Thoracic aorta (tissue), 2 donors: Measurements from ENCODE around the gene ANXA5. TPM values are rescaled to one million over a fixed set of nuclear protein-coding genes. Genes with fewer than 3 reads are reported as not detected.

Experiments used
- ATAC-seq: fragments of 150-250 bp; one replicate; pipeline ENCODE4 v1.8.0; 2017; ENCODE audit warnings: low read depth; ENCODE audit not compliant: insufficient number of reproducible peaks, low FRiP score
- DNase-seq: peaks from one replicate; pipeline ENCODE4 v3.0.0-alpha.2; 2020; ENCODE audit warnings: low spot score
- H3K27ac ChIP-seq, 2 donors: fragments of 200-600 bp; sonication (generic); 1 replicate in 1 of 2; 2 replicates in 1 of 2; pipeline ENCODE4 v1.5.1; 2016; ENCODE audit warnings: mild to moderate bottlenecking in 2 of 2, moderate library complexity in 2 of 2
- H3K27me3 ChIP-seq: fragments of 200-600 bp; sonication (generic); replicated peaks from 2 replicates; pipeline ENCODE4 v1.6.0; 2016; ENCODE audit warnings: mild to moderate bottlenecking; ENCODE audit not compliant: insufficient read depth
- H3K36me3 ChIP-seq: fragments of 200-600 bp; sonication (generic); one replicate; pipeline ENCODE4 v1.5.1; 2016
- H3K4me1 ChIP-seq, 2 donors: fragments of 200-600 bp; sonication (generic); 1 replicate in 1 of 2; 2 replicates in 1 of 2; pipeline versions ENCODE4 v1.5.1 to v1.6.0; 2016; ENCODE audit warnings: low read depth in 2 of 2, mild to moderate bottlenecking in 1 of 2; ENCODE audit not compliant: control insufficient read depth in 1 of 2
- H3K4me3 ChIP-seq: fragments of 200-600 bp; sonication (generic); 2 replicates; pipeline ENCODE4 v1.5.1; 2016; ENCODE audit warnings: mild to moderate bottlenecking
- H3K9me3 ChIP-seq: fragments of 200-600 bp; sonication (generic); 2 replicates; pipeline ENCODE4 v1.5.1; 2016
- total RNA-seq, 2 donors: library from RNA; depleted of rRNA; stranded (reverse); fragments of >200 nt; gene quantifications; one replicate each; pipeline versions ENCODE4 v1.1.0 to v1.2.3, GENCODE V29; 2016
- TF ChIP-seq, protein P1 (sequence below): fragments of 200-600 bp; sonication (generic); IDR thresholded peaks from one replicate; pipeline ENCODE4 v1.5.1; 2019; ENCODE audit warnings: antibody characterized with exemption

Gene ANXA5
- total RNA-seq, 2 donors from 2014 or later, result 401 to 458 TPM

GRCh38 chr4:121720109-121720508 is 23.3 kb upstream of the ANXA5 start:
- ATAC-seq (no peak), DNase-seq (no peak)
- H3K4me3 ChIP-seq, result no peak overlapping the region
- H3K27me3 ChIP-seq, result no peaks in the 10 kb centered on the region
- H3K27ac ChIP-seq, result no peak overlapping the region
- TF ChIP-seq, protein P1, sequence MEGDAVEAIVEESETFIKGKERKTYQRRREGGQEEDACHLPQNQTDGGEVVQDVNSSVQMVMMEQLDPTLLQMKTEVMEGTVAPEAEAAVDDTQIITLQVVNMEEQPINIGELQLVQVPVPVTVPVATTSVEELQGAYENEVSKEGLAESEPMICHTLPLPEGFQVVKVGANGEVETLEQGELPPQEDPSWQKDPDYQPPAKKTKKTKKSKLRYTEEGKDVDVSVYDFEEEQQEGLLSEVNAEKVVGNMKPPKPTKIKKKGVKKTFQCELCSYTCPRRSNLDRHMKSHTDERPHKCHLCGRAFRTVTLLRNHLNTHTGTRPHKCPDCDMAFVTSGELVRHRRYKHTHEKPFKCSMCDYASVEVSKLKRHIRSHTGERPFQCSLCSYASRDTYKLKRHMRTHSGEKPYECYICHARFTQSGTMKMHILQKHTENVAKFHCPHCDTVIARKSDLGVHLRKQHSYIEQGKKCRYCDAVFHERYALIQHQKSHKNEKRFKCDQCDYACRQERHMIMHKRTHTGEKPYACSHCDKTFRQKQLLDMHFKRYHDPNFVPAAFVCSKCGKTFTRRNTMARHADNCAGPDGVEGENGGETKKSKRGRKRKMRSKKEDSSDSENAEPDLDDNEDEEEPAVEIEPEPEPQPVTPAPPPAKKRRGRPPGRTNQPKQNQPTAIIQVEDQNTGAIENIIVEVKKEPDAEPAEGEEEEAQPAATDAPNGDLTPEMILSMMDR, result no peak
- H3K9me3 ChIP-seq, result no peaks in the 10 kb centered on the region
- H3K36me3 ChIP-seq, result no peaks in the 10 kb centered on the region
- H3K4me1 ChIP-seq, result no peaks in the 10 kb centered on the region

DNA sequence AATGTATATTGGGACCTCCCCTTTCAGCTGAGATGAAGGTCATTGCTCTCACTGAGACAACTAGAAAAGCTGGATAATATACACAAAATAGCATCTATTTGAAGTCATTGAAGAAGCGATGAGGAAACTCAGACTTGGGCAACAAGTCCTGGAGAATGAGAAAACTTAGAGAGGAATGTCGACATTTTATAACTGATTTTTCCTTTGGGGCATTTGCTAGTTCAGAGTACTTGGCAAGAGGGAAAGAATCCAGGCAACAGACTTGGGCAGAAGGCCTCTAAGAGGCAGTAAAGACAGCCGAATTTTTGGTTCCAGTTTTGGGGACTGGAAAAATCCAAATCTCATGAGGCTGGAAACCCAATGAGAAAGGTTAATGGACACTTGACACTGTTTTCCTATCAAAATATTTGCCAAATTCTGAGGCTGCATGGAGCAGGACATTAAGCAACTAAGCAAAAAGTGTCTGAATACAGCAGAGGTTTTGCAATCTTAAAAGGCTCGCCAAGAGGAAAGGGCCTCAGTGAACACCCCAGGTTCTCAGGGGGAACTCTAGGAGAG is 21.0 kb upstream of the ANXA5 start:
- Histone ChIP-seq H3K27ac (no peak overlapping the region), H3K4me3 (no peak overlapping the region), H3K9me3 (no peaks in the 10 kb centered on the region), H3K4me1 (no peaks in the 10 kb centered on the region), H3K27me3 (no peaks in the 10 kb centered on the region), H3K36me3 (no peaks in the 10 kb centered on the region)
- ATAC-seq (no peak), DNase-seq (no peak)
- TF ChIP-seq, protein P1, result no peak

DNA sequence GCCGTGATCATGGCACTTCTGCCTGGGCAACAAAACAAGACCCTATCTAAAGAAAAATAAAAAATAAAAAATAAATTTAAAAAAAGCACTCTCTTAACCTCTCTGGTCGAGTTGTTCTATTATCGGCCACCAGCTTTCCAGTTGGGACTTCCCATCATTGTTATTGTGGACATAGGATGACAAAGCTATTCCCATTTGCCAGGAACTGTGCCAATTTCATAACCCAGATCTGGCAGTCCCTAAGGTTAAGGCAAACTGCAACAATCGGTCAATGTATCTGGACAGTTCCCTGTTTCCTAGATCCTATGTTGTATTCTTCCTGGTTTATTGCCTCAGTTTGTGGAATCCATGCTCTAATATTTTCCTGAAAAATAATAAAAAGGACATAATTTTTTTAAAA is 17.8 kb upstream of the ANXA5 start:
- Histone ChIP-seq H3K36me3 (no peaks in the 10 kb centered on the region), H3K4me3 (no peak overlapping the region), H3K27me3 (no peaks in the 10 kb centered on the region), H3K27ac (no peak overlapping the region), H3K4me1 (peaks cover 7% of the 10 kb centered on the region in 2 donors), H3K9me3 (no peaks in the 10 kb centered on the region)
- ATAC-seq (no peak), DNase-seq (no peak)
- TF ChIP-seq, protein P1, result no peak

GRCh38 chr4:121712783-121713182 is 16.0 kb upstream of the ANXA5 start:
- Histone ChIP-seq H3K27me3 (no peaks in the 10 kb centered on the region), H3K36me3 (no peaks in the 10 kb centered on the region), H3K9me3 (no peaks in the 10 kb centered on the region), H3K4me1 (peaks cover 7% of the 10 kb centered on the region in 2 donors), H3K27ac (no peak overlapping the region), H3K4me3 (no peak overlapping the region)
- TF ChIP-seq, protein P1, result no peak
- DNase-seq (no peak), ATAC-seq (no peak)

- Histone ChIP-seq H3K4me1 (peaks cover 7% of the 10 kb centered on the region in 2 donors), H3K27me3 (no peaks in the 10 kb centered on the region), H3K9me3 (no peaks in the 10 kb centered on the region), H3K27ac (peak overlapping the region; percentile 77 to 78), H3K4me3 (peak overlapping the region; percentile 68), H3K36me3 (no peaks in the 10 kb centered on the region)
- TF ChIP-seq, protein P1, result no peak
- DNase-seq (no peak), ATAC-seq (no peak)
Observed at GRCh38 chr4:121712001-121712651, 15.3 kb upstream of the ANXA5 start.
